ENCODE results near the gene FAS. TPM values are rescaled to one million over a fixed set of nuclear protein-coding genes. Genes with fewer than 3 reads are reported as not detected.

Gene FAS
- total and polyA plus RNA-seq, 9 of the 15 experiments (the other 6 are each of a cell fraction or from before 2014, with no cell fraction given): 0.08 to 0.62 (median 0.37) TPM

- Histone ChIP-seq H3K4me1 (replicated peaks in 1 of 2; ENCODE audit: control insufficient read depth in 2 of 2, insufficient read depth in 2 of 2, low read length in 2 of 2) (no peaks in the 10 kb centered on the region), H3K27ac (ENCODE audit: extremely low read depth, low read depth, low read length) (no peak overlapping the region), H3K79me2 (ENCODE audit: control insufficient read depth, insufficient read depth, low read length) (no peaks in the 10 kb centered on the region), H3K36me3 (ENCODE audit: control insufficient read depth, insufficient read depth, low read length) (no peaks in the 10 kb centered on the region), H3K9me3 (replicated peaks; ENCODE audit: control insufficient read depth, insufficient read depth, low read depth, low read length) (no peaks in the 10 kb centered on the region), H3K4me2 (ENCODE audit: insufficient read depth, low read length) (no peak overlapping the region), H3K9ac (ENCODE audit: insufficient read depth in 1 of 2, low read depth in 2 of 2, low read length in 2 of 2) (no peak overlapping the region), H4K20me1 (replicated peaks; ENCODE audit: control insufficient read depth, insufficient read depth, low read length) (no peaks in the 10 kb centered on the region), H3K9me1 (ENCODE audit: control insufficient read depth, insufficient read depth, low read length) (no peaks in the 10 kb centered on the region), H3K27me3 (ENCODE audit: control insufficient read depth in 2 of 2, insufficient read depth in 2 of 2, low read length in 2 of 2) (no peaks in the 10 kb centered on the region), H2AFZ (ENCODE audit: low read depth, low read length) (no peak overlapping the region), H3K4me3 (no peak overlapping the region)
- in situ Hi-C loops (cut with MboI): no loop called here
- BruUV-seq (replicated peaks): no TSS peak
- ATAC-seq (no peak), DNase-seq (ENCODE audit: extremely low read depth in 1 of 4, low spot score in 3 of 4) (no peak), FAIRE-seq (no peak)
- intact Hi-C loops (cut with micrococcal nuclease): no loop called here
- TF ChIP-seq HDAC1 (IDR thresholded peaks at IDR 0.05) (no peak), CBFA2T2 (conservative IDR thresholded peaks at IDR 0.05) (no peak), YY1 (IDR thresholded peaks at IDR 0.05; ENCODE audit: borderline replicate concordance in 1 of 3, control insufficient read depth in 1 of 3, extremely low read depth in 1 of 3, insufficient read depth in 3 of 3, insufficient read length in 1 of 3, insufficient replicate concordance in 2 of 3, low read depth in 1 of 3, low read length in 2 of 3) (no peak), PTBP1 (IDR thresholded peaks at IDR 0.05; ENCODE audit: low read depth, low read length) (no peak), ZNF134 (CRISPR knock-in tag; conservative IDR thresholded peaks at IDR 0.05) (no peak), TFE3 (CRISPR knock-in tag; IDR thresholded peaks at IDR 0.05) (no peak), BRD4 (IDR thresholded peaks at IDR 0.05) (no peak), CCAR2 (IDR thresholded peaks at IDR 0.05; ENCODE audit: low read depth, low read length) (no peak), MEF2D (tag; conservative IDR thresholded peaks at IDR 0.05; ENCODE audit: low read depth) (no peak), MXD1 (CRISPR knock-in tag; IDR thresholded peaks at IDR 0.05; ENCODE audit: borderline replicate concordance, poor library complexity, severe bottlenecking) (no peak), RNF2 (IDR thresholded peaks at IDR 0.05) (no peak), FOXJ2 (tag; IDR thresholded peaks at IDR 0.05) (no peak), ZNF518B (CRISPR knock-in tag; IDR thresholded peaks at IDR 0.05) (no peak), XRCC4 (IDR thresholded peaks at IDR 0.05; ENCODE audit: extremely low read depth, insufficient read depth, insufficient read length) (no peak), SREBF2 (CRISPR knock-in tag; IDR thresholded peaks at IDR 0.05) (no peak), HMG20B (CRISPR knock-in tag; IDR thresholded peaks at IDR 0.05) (no peak), TRIM28 (IDR thresholded peaks at IDR 0.05) (no peak)
- ChIA-PET CTCF (ENCODE audit: low intra/inter-chr PET ratio) (no interaction called here), POLR2A (no interaction called here)
Measured at GRCh38 chr10:89051593-89051992, 61.0 kb downstream of the FAS start.

Data from K562 (cell line).